HepG2 (cell line): ENCODE results near the gene SNX27. TPM values are rescaled to one million over a fixed set of nuclear protein-coding genes. Genes with fewer than 3 reads are reported as not detected.

Experiments used
- SSRP1 ChIP-seq: IDR thresholded peaks from 2 replicates; pipeline ENCODE4 v1.6.1; 2016; ENCODE audit warnings: control low read depth
- TBP ChIP-seq: sonication (generic); formaldehyde crosslinking; IDR thresholded peaks from 2 replicates; pipeline ENCODE4 v1.5.0; 2020; ENCODE audit warnings: missing genetic modification reagents
- WIZ ChIP-seq: sonication (generic); formaldehyde crosslinking; IDR thresholded peaks from 2 replicates; pipeline ENCODE4 v1.5.1; 2020; ENCODE audit warnings: mild to moderate bottlenecking, missing genetic modification reagents
- ZNF484 ChIP-seq: sonication (generic); formaldehyde crosslinking; IDR thresholded peaks from 2 replicates; pipeline ENCODE4 v1.5.1; 2020; ENCODE audit warnings: mild to moderate bottlenecking, low read depth, missing genetic modification reagents, borderline replicate concordance
- ZNF547 ChIP-seq: sonication (generic); formaldehyde crosslinking; IDR thresholded peaks from 2 replicates; pipeline ENCODE4 v1.5.1; 2020; ENCODE audit warnings: mild to moderate bottlenecking, missing genetic modification reagents
- ZNF564 ChIP-seq: sonication (generic); formaldehyde crosslinking; IDR thresholded peaks from 2 replicates; pipeline ENCODE4 v1.8.1; 2023; ENCODE audit warnings: mild to moderate bottlenecking, missing genetic modification reagents
- polyA plus RNA-seq, 8 experiments: library from polyadenylated mRNA; depleted of rRNA in 3 of 8; stranded (reverse) in 7 of 8; unstranded in 1 of 8; fragments of >200 nt; fragmentation: Illumina TruSeq in 4 of 8; extraction: Trizol in 4 of 8; gene quantifications; 2 replicates each; pipeline versions ENCODE4 v1.2.1 to v1.2.3, GENCODE V29; 2011 to 2016; ENCODE audit warnings: low read depth in 4 of 8, missing spikeins in 1 of 8, mixed read lengths in 1 of 8; ENCODE audit not compliant: insufficient read depth in 1 of 8
- total RNA-seq, 5 experiments: library from RNA; depleted of rRNA; stranded (reverse); fragments of >200 nt; fragmentation: Illumina TruSeq; extraction: Trizol; gene quantifications; 2 replicates each; pipeline ENCODE4 v1.2.3, GENCODE V29; 2016; ENCODE audit warnings: low read depth in 1 of 5
- TF ChIP-seq, protein P1 (sequence below), 2 experiments: fragments of 450-650 bp in 1 of 2; sonication (generic) in 1 of 2; formaldehyde crosslinking in 1 of 2; IDR thresholded peaks; 2 replicates each; pipeline versions ENCODE4 v1.6.1 to v1.8.0; 2016 to 2022; ENCODE audit warnings: antibody characterized with exemption in 1 of 2, mild to moderate bottlenecking in 1 of 2, missing genetic modification reagents in 1 of 2
- TF ChIP-seq, protein P2 (sequence below): IDR thresholded peaks from 2 replicates; pipeline ENCODE4 v1.6.1; 2012; ENCODE audit warnings: low read length, improper control_type of control experiment
- TF ChIP-seq, protein P3 (sequence below): sonication (generic); formaldehyde crosslinking; IDR thresholded peaks from 2 replicates; pipeline ENCODE4 v1.5.0; 2020; ENCODE audit warnings: missing genetic modification reagents

Gene SNX27
- total and polyA plus RNA-seq, 2 of the 13 experiments (the other 11 are each of a cell fraction or from before 2014, with no cell fraction given): 14.4 to 17.8 TPM

DNA sequence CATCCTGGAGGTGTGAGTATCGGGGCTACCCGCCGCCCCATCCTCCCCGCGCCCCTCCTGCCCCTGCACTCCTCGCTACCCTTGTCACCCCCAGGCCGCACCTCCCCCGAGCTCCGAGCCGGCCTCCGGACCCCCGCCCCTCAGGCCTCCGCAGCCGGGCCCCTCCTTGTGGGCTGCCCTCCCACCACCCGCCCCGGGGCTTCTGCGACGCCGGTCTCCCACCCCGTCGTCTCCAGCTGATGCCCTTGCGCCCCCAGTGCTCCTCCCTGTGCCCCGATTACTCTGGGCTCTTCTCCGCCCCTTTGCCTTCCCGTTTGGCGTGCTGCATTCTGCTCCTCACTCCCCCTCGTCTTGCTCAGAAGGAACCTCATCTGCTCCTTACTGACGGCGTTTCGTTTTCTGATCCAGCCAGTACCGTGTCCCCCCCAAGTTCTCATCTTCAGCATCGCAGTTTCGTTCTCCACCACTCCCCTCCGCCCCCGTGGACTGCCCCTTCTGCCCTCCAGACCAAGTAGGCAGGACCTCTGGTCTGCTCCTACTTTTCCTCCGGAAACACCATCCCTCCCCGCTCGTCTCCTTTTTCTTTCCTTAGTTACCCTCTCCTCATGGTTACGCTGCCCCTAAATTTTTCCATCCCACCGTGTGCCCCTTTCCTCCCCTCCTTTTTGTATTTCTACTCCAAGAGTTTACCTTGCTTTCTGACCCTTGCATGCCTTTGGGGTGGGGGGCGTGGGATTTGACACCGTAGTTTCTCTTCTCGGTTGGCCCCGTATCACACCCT is 841 bp downstream of the SNX27 start (continued):
- TF ChIP-seq, protein P1, sequence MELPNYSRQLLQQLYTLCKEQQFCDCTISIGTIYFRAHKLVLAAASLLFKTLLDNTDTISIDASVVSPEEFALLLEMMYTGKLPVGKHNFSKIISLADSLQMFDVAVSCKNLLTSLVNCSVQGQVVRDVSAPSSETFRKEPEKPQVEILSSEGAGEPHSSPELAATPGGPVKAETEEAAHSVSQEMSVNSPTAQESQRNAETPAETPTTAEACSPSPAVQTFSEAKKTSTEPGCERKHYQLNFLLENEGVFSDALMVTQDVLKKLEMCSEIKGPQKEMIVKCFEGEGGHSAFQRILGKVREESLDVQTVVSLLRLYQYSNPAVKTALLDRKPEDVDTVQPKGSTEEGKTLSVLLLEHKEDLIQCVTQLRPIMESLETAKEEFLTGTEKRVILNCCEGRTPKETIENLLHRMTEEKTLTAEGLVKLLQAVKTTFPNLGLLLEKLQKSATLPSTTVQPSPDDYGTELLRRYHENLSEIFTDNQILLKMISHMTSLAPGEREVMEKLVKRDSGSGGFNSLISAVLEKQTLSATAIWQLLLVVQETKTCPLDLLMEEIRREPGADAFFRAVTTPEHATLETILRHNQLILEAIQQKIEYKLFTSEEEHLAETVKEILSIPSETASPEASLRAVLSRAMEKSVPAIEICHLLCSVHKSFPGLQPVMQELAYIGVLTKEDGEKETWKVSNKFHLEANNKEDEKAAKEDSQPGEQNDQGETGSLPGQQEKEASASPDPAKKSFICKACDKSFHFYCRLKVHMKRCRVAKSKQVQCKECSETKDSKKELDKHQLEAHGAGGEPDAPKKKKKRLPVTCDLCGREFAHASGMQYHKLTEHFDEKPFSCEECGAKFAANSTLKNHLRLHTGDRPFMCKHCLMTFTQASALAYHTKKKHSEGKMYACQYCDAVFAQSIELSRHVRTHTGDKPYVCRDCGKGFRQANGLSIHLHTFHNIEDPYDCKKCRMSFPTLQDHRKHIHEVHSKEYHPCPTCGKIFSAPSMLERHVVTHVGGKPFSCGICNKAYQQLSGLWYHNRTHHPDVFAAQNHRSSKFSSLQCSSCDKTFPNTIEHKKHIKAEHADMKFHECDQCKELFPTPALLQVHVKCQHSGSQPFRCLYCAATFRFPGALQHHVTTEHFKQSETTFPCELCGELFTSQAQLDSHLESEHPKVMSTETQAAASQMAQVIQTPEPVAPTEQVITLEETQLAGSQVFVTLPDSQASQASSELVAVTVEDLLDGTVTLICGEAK (IDR thresholded peaks at IDR 0.05): no peak
- TF ChIP-seq, protein P1 (CRISPR knock-in tag; IDR thresholded peaks at IDR 0.05): no peak
- TF ChIP-seq ZNF564 (CRISPR knock-in tag) (no peak), SSRP1 (CRISPR knock-in tag) (no peak), ZNF484 (CRISPR knock-in tag) (no peak), WIZ (no peak), ZNF547 (CRISPR knock-in tag) (no peak), TBP (CRISPR knock-in tag) (no peak)
- TF ChIP-seq, protein P2, sequence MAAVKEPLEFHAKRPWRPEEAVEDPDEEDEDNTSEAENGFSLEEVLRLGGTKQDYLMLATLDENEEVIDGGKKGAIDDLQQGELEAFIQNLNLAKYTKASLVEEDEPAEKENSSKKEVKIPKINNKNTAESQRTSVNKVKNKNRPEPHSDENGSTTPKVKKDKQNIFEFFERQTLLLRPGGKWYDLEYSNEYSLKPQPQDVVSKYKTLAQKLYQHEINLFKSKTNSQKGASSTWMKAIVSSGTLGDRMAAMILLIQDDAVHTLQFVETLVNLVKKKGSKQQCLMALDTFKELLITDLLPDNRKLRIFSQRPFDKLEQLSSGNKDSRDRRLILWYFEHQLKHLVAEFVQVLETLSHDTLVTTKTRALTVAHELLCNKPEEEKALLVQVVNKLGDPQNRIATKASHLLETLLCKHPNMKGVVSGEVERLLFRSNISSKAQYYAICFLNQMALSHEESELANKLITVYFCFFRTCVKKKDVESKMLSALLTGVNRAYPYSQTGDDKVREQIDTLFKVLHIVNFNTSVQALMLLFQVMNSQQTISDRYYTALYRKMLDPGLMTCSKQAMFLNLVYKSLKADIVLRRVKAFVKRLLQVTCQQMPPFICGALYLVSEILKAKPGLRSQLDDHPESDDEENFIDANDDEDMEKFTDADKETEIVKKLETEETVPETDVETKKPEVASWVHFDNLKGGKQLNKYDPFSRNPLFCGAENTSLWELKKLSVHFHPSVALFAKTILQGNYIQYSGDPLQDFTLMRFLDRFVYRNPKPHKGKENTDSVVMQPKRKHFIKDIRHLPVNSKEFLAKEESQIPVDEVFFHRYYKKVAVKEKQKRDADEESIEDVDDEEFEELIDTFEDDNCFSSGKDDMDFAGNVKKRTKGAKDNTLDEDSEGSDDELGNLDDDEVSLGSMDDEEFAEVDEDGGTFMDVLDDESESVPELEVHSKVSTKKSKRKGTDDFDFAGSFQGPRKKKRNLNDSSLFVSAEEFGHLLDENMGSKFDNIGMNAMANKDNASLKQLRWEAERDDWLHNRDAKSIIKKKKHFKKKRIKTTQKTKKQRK: no peak
- TF ChIP-seq, protein P3, sequence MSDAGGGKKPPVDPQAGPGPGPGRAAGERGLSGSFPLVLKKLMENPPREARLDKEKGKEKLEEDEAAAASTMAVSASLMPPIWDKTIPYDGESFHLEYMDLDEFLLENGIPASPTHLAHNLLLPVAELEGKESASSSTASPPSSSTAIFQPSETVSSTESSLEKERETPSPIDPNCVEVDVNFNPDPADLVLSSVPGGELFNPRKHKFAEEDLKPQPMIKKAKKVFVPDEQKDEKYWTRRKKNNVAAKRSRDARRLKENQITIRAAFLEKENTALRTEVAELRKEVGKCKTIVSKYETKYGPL (CRISPR knock-in tag): no peak
